ENCODE measurements around the gene IL22RA2.

DNA sequence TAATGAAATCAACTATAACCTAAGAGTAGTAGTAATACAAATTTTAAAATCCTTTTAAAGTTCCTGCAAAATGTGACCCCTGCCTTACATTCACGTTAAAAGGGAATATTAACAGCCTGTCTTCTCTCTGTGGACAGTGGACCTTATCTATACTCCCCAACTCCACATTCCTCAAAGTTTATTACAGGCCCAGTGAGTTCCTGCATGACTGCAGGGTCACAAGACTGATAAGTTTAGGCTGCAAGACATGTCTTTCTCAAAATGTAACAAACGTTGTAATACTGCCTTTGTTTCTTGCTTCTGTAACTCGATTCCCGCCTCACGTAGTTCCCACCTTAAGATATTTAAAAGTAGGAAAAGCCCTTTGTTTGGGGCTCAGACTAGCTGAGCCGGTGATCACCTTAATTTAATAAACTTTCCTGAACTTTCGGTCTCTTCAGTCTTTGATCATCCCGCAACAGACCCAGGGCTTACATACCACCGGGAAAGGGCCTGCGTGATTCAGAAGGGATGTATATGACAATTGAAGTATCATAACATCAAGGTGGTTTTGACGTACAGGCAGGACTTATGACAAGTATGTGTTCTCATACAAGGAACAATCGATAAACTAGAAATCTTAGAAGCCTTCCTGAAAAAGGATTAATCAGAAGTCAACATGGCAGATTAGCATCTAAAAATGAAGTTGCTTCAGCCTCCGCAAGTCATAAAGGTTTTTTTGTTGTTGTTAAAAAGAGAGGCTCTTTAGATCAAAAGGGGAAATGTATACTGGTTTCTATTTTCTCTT, 3.0 kb downstream of the IL22RA2 start:
- TF ChIP-seq NFATC4 (CRISPR knock-in tag; IDR thresholded peaks at IDR 0.05): no peak
- TF ChIP-seq, protein P1, sequence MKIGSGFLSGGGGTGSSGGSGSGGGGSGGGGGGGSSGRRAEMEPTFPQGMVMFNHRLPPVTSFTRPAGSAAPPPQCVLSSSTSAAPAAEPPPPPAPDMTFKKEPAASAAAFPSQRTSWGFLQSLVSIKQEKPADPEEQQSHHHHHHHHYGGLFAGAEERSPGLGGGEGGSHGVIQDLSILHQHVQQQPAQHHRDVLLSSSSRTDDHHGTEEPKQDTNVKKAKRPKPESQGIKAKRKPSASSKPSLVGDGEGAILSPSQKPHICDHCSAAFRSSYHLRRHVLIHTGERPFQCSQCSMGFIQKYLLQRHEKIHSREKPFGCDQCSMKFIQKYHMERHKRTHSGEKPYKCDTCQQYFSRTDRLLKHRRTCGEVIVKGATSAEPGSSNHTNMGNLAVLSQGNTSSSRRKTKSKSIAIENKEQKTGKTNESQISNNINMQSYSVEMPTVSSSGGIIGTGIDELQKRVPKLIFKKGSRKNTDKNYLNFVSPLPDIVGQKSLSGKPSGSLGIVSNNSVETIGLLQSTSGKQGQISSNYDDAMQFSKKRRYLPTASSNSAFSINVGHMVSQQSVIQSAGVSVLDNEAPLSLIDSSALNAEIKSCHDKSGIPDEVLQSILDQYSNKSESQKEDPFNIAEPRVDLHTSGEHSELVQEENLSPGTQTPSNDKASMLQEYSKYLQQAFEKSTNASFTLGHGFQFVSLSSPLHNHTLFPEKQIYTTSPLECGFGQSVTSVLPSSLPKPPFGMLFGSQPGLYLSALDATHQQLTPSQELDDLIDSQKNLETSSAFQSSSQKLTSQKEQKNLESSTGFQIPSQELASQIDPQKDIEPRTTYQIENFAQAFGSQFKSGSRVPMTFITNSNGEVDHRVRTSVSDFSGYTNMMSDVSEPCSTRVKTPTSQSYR (CRISPR knock-in tag; IDR thresholded peaks at IDR 0.05): no peak
- TF ChIP-seq, protein P2, sequence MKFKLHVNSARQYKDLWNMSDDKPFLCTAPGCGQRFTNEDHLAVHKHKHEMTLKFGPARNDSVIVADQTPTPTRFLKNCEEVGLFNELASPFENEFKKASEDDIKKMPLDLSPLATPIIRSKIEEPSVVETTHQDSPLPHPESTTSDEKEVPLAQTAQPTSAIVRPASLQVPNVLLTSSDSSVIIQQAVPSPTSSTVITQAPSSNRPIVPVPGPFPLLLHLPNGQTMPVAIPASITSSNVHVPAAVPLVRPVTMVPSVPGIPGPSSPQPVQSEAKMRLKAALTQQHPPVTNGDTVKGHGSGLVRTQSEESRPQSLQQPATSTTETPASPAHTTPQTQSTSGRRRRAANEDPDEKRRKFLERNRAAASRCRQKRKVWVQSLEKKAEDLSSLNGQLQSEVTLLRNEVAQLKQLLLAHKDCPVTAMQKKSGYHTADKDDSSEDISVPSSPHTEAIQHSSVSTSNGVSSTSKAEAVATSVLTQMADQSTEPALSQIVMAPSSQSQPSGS (CRISPR knock-in tag; IDR thresholded peaks at IDR 0.05; ENCODE audit: borderline replicate concordance, low read depth): no peak
- TF ChIP-seq, protein P3, sequence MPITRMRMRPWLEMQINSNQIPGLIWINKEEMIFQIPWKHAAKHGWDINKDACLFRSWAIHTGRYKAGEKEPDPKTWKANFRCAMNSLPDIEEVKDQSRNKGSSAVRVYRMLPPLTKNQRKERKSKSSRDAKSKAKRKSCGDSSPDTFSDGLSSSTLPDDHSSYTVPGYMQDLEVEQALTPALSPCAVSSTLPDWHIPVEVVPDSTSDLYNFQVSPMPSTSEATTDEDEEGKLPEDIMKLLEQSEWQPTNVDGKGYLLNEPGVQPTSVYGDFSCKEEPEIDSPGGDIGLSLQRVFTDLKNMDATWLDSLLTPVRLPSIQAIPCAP (CRISPR knock-in tag; IDR thresholded peaks at IDR 0.05): no peak
- no peak for TF ChIP-seq ETV6 (CRISPR knock-in tag; IDR thresholded peaks at IDR 0.05)
- TF ChIP-seq, protein P4, sequence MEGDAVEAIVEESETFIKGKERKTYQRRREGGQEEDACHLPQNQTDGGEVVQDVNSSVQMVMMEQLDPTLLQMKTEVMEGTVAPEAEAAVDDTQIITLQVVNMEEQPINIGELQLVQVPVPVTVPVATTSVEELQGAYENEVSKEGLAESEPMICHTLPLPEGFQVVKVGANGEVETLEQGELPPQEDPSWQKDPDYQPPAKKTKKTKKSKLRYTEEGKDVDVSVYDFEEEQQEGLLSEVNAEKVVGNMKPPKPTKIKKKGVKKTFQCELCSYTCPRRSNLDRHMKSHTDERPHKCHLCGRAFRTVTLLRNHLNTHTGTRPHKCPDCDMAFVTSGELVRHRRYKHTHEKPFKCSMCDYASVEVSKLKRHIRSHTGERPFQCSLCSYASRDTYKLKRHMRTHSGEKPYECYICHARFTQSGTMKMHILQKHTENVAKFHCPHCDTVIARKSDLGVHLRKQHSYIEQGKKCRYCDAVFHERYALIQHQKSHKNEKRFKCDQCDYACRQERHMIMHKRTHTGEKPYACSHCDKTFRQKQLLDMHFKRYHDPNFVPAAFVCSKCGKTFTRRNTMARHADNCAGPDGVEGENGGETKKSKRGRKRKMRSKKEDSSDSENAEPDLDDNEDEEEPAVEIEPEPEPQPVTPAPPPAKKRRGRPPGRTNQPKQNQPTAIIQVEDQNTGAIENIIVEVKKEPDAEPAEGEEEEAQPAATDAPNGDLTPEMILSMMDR (IDR thresholded peaks at IDR 0.05): no peak
- TF ChIP-seq, protein P5, sequence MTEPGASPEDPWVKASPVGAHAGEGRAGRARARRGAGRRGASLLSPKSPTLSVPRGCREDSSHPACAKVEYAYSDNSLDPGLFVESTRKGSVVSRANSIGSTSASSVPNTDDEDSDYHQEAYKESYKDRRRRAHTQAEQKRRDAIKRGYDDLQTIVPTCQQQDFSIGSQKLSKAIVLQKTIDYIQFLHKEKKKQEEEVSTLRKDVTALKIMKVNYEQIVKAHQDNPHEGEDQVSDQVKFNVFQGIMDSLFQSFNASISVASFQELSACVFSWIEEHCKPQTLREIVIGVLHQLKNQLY (CRISPR knock-in tag; IDR thresholded peaks at IDR 0.05): no peak
- no peak for TF ChIP-seq ELF4 (CRISPR knock-in tag; IDR thresholded peaks at IDR 0.05; ENCODE audit: low read depth)
- TF ChIP-seq EMX1 (CRISPR knock-in tag; IDR thresholded peaks at IDR 0.05): no peak
- TF ChIP-seq, protein P6, sequence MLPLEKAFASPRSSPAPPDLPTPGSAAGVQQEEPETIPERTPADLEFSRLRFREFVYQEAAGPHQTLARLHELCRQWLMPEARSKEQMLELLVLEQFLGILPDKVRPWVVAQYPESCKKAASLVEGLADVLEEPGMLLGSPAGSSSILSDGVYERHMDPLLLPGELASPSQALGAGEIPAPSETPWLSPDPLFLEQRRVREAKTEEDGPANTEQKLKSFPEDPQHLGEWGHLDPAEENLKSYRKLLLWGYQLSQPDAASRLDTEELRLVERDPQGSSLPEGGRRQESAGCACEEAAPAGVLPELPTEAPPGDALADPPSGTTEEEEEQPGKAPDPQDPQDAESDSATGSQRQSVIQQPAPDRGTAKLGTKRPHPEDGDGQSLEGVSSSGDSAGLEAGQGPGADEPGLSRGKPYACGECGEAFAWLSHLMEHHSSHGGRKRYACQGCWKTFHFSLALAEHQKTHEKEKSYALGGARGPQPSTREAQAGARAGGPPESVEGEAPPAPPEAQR (CRISPR knock-in tag; IDR thresholded peaks at IDR 0.05): no peak
- TF ChIP-seq, protein P7, sequence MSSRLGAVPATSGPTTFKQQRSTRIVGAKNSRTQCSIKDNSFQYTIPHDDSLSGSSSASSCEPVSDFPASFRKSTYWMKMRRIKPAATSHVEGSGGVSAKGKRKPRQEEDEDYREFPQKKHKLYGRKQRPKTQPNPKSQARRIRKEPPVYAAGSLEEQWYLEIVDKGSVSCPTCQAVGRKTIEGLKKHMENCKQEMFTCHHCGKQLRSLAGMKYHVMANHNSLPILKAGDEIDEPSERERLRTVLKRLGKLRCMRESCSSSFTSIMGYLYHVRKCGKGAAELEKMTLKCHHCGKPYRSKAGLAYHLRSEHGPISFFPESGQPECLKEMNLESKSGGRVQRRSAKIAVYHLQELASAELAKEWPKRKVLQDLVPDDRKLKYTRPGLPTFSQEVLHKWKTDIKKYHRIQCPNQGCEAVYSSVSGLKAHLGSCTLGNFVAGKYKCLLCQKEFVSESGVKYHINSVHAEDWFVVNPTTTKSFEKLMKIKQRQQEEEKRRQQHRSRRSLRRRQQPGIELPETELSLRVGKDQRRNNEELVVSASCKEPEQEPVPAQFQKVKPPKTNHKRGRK (CRISPR knock-in tag; IDR thresholded peaks at IDR 0.05; ENCODE audit: borderline replicate concordance): no peak

Data from WTC11 (cell line).